ENCODE data around the gene PECR. TPM values are rescaled to one million over a fixed set of nuclear protein-coding genes. Genes with fewer than 3 reads are reported as not detected.
"Not testable (repeated sequence)": the region's sequence is repeated elsewhere in the genome, so short reads cannot be mapped to it uniquely, and the experiment has no call there.

Gene PECR
- total RNA-seq, 1 donor from 2014 or later: 19.0 TPM

DNA sequence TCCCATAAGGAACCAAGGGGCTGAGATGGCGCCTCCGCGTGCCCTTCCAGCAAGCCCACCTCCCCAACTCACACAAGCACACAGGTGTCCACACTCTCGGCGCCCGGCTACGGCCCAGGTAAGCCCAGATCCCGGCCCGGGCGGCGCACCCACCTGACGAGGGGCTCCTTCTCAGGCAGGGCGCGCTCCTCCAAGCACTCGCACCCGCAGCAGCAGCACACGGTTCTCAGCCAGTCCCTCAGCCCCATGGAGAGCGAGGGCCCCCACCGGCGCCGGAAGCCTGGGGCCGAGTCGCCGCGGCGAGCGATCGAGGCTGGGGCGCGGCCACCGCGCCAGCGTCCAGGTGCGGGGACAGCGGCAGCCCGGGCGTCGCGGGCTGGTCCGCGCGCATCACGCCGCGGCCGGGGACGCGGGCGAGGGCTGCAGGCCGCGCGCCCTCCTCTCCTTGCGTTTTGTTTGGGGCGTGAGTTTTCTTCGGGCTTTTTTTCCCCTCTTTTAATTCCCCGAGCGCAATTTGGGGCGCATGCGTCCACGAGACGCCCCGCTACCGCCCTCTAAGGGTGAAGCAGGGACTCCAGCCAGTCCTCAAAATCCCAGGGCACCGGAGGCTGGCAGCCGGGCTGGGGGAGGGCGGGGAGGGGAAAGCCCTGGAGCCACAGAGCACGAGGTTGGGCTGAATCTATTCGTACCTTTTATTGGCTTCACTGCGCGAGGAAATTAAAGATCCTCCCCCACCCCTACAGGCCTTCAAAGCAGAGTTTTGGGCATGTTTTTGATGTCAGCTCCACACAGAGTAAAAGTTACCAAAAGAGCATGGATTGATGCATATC is 68.3 kb downstream of the PECR start, which contains the start of gene MREG:
TSS of gene MREG (minus strand) at position 472 of the 830 bp plus-strand sequence. CDS start at position 248, 224 bp downstream.
- Mint-ChIP-seq H3K27ac (peak within 1 kb of the TSS; percentile 77), H3K27me3 (no peaks in the 10 kb centered on the region), H3K4me1 (ENCODE audit: unreplicated experiment) (peaks cover 4% of the 10 kb centered on the region), H3K9me3 (no peaks in the 10 kb centered on the region), H3K4me3 (peak within 1 kb of the TSS; percentile 91), H3K36me3 (peaks cover 4% of the 10 kb centered on the region)
- TF ChIP-seq, protein P1, sequence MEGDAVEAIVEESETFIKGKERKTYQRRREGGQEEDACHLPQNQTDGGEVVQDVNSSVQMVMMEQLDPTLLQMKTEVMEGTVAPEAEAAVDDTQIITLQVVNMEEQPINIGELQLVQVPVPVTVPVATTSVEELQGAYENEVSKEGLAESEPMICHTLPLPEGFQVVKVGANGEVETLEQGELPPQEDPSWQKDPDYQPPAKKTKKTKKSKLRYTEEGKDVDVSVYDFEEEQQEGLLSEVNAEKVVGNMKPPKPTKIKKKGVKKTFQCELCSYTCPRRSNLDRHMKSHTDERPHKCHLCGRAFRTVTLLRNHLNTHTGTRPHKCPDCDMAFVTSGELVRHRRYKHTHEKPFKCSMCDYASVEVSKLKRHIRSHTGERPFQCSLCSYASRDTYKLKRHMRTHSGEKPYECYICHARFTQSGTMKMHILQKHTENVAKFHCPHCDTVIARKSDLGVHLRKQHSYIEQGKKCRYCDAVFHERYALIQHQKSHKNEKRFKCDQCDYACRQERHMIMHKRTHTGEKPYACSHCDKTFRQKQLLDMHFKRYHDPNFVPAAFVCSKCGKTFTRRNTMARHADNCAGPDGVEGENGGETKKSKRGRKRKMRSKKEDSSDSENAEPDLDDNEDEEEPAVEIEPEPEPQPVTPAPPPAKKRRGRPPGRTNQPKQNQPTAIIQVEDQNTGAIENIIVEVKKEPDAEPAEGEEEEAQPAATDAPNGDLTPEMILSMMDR (conservative IDR thresholded peaks at IDR 0.05): peak; percentile 82
- peak; percentile 87 for DNase-seq (ENCODE audit: extremely low spot score, unreplicated experiment)

DNA sequence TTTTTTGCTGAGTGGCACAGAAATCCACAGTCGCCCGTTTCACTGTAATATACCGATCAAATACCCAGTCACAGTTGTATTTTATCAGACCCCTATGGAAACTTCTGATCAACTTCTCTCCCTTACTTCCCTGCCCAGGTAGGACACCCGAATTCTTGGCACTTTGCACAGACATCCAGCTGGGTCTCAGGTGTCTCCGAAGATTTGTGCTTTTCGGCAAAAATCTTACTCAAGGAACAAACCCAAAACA is 68.9 kb downstream of the PECR start:
- Mint-ChIP-seq H3K27ac (peak overlapping the region; percentile 77), H3K4me1 (ENCODE audit: unreplicated experiment) (peaks cover 4% of the 10 kb centered on the region), H3K4me3 (peak overlapping the region; percentile 91), H3K9me3 (no peaks in the 10 kb centered on the region), H3K27me3 (no peaks in the 10 kb centered on the region), H3K36me3 (peaks cover 4% of the 10 kb centered on the region)
- DNase-seq (ENCODE audit: extremely low spot score, unreplicated experiment): no peak
- TF ChIP-seq, protein P1 (conservative IDR thresholded peaks at IDR 0.05): no peak

DNA sequence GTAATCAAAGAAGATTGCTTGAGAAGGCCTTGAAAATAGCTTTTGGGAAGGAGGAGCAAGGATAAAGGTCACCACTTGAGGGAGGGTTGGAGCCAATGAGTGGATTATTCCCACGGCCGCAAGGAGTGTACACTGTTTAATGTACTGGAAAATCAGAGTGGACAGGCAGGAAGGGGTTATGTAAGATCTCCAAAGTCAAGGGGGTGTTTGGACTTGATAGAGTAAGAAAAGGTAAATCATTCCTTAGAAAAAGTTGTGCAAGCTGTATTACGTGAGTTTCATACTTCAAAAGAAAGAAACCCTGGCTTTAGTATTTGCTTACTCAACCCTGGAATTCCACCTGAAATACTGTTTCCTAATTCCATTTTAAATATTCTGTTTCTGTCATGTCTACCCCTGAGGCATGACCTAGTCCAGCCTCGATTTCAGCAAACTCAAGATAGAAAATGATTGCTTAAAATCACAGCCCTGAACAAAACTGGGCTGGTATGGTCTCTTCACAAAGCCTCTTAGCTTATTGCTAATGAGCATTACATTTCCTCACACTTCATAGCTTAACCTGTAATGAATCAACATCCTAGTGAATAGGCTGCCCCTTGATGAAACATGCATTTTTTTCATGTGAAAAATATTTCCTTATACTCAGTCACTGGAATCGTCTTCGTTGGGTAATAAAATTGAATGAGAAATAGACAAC is 69.3 kb downstream of the PECR start:
- H3K4me3 Mint-ChIP-seq: peak overlapping the region; percentile 91
- no peaks in the 10 kb centered on the region for H3K9me3 Mint-ChIP-seq
- H3K27ac Mint-ChIP-seq: peak overlapping the region; percentile 77
- H3K27me3 Mint-ChIP-seq: no peaks in the 10 kb centered on the region
- TF ChIP-seq, protein P1 (conservative IDR thresholded peaks at IDR 0.05): peak; percentile 34
- no peak for DNase-seq (ENCODE audit: extremely low spot score, unreplicated experiment)
- H3K4me1 Mint-ChIP-seq (ENCODE audit: unreplicated experiment): peaks cover 4% of the 10 kb centered on the region
- peaks cover 4% of the 10 kb centered on the region for H3K36me3 Mint-ChIP-seq

DNA sequence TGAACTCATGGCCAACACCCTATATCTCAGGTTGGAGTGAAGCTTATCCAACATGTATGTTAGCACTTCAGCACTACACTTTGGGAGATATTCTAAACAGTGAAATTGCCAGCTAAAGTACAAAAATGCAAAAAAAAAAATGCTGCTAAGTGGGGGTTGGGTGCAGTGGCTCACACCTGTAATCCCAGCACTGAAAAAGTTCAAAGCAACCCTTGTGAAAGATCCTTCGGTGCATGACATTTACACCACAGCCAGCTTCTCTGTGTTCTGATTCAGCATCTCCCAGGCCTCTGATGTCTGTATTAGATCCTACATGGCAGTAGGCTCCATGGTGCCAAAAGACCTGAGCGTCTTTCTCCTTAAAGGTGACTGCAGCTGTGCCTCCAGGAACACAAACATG is 72.4 kb downstream of the PECR start:
- H3K4me3 Mint-ChIP-seq; DNase-seq (ENCODE audit: extremely low spot score, unreplicated experiment); H3K9me3 Mint-ChIP-seq; H3K4me1 Mint-ChIP-seq (ENCODE audit: unreplicated experiment); H3K36me3 Mint-ChIP-seq; H3K27me3 Mint-ChIP-seq; H3K27ac Mint-ChIP-seq: not testable (repeated sequence)

DNA sequence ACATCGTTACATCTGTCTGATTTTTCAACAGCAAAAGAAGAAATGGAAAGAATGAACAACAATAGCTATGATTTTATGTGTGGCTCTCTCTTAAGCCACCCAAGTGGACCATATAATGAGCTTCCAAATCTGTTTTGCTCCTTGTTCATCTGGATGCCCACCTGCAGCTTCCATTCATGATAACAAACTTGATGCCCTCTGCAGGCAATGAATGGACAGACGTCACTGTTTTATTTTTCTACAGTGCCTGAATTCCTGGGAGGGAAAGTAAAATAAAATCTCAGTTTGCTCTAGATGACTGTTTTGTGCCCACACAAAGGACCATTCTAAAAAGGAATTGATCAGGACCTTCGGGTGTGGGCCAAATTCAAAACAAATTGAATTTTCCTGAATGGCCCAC is 73.2 kb downstream of the PECR start:
- Mint-ChIP-seq H3K36me3 (peaks cover 4% of the 10 kb centered on the region), H3K4me3 (no peak overlapping the region), H3K27me3 (no peaks in the 10 kb centered on the region), H3K27ac (no peak overlapping the region), H3K9me3 (no peaks in the 10 kb centered on the region), H3K4me1 (ENCODE audit: unreplicated experiment) (peaks cover 15% of the 10 kb centered on the region)
- TF ChIP-seq, protein P1 (conservative IDR thresholded peaks at IDR 0.05): no peak
- no peak for DNase-seq (ENCODE audit: extremely low spot score, unreplicated experiment)

DNA sequence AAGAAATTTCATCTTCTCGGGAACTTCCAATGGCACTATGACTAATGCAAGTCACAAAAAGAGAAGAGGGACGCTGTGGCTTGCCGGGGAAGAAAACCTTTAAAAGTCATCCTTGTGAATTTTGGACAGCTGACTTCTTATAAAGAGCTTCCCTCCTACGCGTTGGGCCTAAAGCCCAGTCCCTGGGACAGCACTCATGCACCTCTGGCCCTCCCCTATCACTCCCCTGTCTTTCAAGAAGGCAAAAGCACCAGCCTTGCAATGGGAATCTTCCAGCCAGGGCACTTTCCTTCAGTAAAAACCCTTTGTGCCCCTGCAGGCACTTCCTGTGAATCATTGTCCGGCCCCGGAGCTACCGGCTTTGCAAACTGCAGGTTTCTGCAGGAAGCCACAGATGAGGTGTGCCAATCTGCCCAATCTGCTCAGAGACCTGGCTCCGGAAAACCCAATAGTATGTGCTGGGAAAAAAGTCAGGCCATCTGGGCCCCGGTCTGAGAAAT is 75.4 kb downstream of the PECR start:
- no peaks in the 10 kb centered on the region for H3K9me3 Mint-ChIP-seq
- H3K36me3 Mint-ChIP-seq: peaks cover 4% of the 10 kb centered on the region
- TF ChIP-seq, protein P1 (conservative IDR thresholded peaks at IDR 0.05): no peak
- H3K27me3 Mint-ChIP-seq: no peaks in the 10 kb centered on the region
- H3K4me1 Mint-ChIP-seq (ENCODE audit: unreplicated experiment): peaks cover 21% of the 10 kb centered on the region
- no peak overlapping the region for H3K27ac Mint-ChIP-seq
- H3K4me3 Mint-ChIP-seq: no peak overlapping the region
- DNase-seq (ENCODE audit: extremely low spot score, unreplicated experiment): no peak
